ENCODE measurements around the gene SPIRE2. TPM values are rescaled to one million over a fixed set of nuclear protein-coding genes. Genes with fewer than 3 reads are reported as not detected.
"Not testable (repeated sequence)": the region's sequence is repeated elsewhere in the genome, so short reads cannot be mapped to it uniquely, and the experiment has no call there.

The SPIRE2 gene
- total and polyA plus RNA-seq, 12 donors: 2.8 to 14.4 (median 5.0) TPM

DNA sequence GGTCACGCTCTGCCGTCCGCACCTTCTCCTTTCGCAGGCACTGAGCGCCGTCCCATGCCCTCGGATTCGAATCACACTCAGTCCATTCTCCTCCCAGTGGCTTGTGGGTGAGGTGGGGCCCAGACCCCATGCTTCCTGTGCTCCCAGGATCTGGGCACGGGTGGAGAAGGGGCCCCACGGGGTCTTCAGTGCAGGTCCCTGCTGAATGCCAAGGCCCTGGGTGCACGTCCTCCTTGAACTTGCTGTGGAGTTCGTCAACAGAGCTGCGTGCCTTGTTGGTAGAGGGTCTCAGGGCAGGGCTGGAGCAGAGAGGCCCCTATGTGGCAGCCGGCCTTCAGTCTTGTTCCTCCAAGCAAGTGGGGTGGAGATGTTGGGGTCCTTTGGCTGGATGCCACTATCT, 83.1 kb downstream of the SPIRE2 start:
- WGBS, 4 donors: 89 to 93% (median 92%) methylated on average over 13 to 14 of the region's 14 CpGs
- Histone ChIP-seq H3K27me3 (no peaks in the 10 kb centered on the region), H3K36me3 (replicated peaks in 1 of 2) (peaks cover 0 to 41% of the 10 kb centered on the region in 2 donors), H3K4me1 (replicated peaks in 1 of 2) (peaks cover 0 to 5% of the 10 kb centered on the region in 2 donors), H3K9me3 (replicated peaks in 1 of 3) (no peaks in the 10 kb centered on the region), H3K27ac (no peak overlapping the region), H3K4me3 (no peak overlapping the region)
- intact Hi-C loops (cut with DNase I): no loop called here
- DNase-seq: no peak
- no peak for TF ChIP-seq POLR2A (IDR thresholded peaks at IDR 0.05)
- TF ChIP-seq, protein P1, sequence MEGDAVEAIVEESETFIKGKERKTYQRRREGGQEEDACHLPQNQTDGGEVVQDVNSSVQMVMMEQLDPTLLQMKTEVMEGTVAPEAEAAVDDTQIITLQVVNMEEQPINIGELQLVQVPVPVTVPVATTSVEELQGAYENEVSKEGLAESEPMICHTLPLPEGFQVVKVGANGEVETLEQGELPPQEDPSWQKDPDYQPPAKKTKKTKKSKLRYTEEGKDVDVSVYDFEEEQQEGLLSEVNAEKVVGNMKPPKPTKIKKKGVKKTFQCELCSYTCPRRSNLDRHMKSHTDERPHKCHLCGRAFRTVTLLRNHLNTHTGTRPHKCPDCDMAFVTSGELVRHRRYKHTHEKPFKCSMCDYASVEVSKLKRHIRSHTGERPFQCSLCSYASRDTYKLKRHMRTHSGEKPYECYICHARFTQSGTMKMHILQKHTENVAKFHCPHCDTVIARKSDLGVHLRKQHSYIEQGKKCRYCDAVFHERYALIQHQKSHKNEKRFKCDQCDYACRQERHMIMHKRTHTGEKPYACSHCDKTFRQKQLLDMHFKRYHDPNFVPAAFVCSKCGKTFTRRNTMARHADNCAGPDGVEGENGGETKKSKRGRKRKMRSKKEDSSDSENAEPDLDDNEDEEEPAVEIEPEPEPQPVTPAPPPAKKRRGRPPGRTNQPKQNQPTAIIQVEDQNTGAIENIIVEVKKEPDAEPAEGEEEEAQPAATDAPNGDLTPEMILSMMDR (IDR thresholded peaks at IDR 0.05): no peak

DNA sequence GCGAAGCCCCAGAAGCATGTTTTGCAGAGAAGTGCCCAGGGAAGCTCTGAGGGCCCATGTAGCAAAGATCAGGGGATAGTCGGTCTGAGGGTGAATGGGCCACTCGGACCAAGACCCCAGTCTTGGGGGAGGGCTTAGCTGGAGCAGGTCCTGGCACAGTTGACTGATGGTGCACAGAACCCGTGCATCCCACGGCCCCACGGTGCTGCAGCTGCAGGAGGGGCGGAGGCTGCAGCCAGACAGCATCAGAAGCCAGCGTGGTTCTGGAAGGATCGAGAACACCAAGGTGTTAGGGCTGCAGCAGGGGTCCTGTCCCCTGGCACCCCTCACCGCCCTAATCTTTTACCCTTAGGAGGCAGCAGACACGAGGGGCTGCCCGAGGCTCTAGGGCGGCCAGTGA, 83.9 kb downstream of the SPIRE2 start:
- no peaks in the 10 kb centered on the region for H3K9me3 ChIP-seq (replicated peaks in 1 of 3)
- TF ChIP-seq, protein P1 (IDR thresholded peaks at IDR 0.05): no peak
- TF ChIP-seq POLR2A (IDR thresholded peaks at IDR 0.05): no peak
- H3K4me3 ChIP-seq: no peak overlapping the region
- no peak for DNase-seq
- peaks cover 0 to 34% of the 10 kb centered on the region in 2 donors for H3K36me3 ChIP-seq (replicated peaks in 1 of 2)
- H3K27me3 ChIP-seq: no peaks in the 10 kb centered on the region
- H3K27ac ChIP-seq: no peak overlapping the region
- intact Hi-C loops (cut with DNase I): no loop called here
- H3K4me1 ChIP-seq (replicated peaks in 1 of 2): peaks cover 0 to 5% of the 10 kb centered on the region in 2 donors
- WGBS, 4 donors: 84 to 96% (median 88%) methylated on average over 3 to 13 of the region's 13 CpGs

DNA sequence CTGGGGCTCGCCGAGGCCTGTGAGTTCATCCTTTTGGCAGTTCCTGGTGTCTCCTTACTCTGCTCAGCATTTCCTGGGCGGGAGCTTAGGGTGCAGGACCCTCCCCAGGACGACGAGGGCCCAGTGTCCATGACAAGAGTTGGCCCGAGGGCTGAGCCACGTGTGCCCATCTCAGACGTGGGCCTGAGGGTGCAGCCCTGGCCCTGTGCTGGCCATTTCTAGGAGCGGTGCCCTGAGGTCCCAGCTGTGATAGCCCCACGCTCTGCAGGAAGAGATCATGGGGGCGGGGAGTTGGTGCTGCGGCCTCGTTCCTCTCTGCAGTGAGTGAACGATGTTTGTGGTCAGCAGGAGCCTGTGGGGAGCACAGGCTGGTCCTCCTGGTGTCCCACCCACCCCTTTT, 84.4 kb downstream of the SPIRE2 start:
- peaks cover 0 to 9% of the 10 kb centered on the region in 2 donors for H3K4me1 ChIP-seq (replicated peaks in 1 of 2)
- WGBS, 4 donors: 79 to 84% (median 81%) methylated on average over 11 to 14 of the region's 14 CpGs
- H3K27me3 ChIP-seq: no peaks in the 10 kb centered on the region
- no peak overlapping the region for H3K4me3 ChIP-seq
- TF ChIP-seq POLR2A (IDR thresholded peaks at IDR 0.05): no peak
- TF ChIP-seq, protein P1 (IDR thresholded peaks at IDR 0.05): no peak
- intact Hi-C loops (cut with DNase I): no loop called here
- no peak overlapping the region for H3K27ac ChIP-seq
- DNase-seq: no peak
- peaks cover 0 to 34% of the 10 kb centered on the region in 2 donors for H3K36me3 ChIP-seq (replicated peaks in 1 of 2)
- no peaks in the 10 kb centered on the region for H3K9me3 ChIP-seq (replicated peaks in 1 of 3)

DNA sequence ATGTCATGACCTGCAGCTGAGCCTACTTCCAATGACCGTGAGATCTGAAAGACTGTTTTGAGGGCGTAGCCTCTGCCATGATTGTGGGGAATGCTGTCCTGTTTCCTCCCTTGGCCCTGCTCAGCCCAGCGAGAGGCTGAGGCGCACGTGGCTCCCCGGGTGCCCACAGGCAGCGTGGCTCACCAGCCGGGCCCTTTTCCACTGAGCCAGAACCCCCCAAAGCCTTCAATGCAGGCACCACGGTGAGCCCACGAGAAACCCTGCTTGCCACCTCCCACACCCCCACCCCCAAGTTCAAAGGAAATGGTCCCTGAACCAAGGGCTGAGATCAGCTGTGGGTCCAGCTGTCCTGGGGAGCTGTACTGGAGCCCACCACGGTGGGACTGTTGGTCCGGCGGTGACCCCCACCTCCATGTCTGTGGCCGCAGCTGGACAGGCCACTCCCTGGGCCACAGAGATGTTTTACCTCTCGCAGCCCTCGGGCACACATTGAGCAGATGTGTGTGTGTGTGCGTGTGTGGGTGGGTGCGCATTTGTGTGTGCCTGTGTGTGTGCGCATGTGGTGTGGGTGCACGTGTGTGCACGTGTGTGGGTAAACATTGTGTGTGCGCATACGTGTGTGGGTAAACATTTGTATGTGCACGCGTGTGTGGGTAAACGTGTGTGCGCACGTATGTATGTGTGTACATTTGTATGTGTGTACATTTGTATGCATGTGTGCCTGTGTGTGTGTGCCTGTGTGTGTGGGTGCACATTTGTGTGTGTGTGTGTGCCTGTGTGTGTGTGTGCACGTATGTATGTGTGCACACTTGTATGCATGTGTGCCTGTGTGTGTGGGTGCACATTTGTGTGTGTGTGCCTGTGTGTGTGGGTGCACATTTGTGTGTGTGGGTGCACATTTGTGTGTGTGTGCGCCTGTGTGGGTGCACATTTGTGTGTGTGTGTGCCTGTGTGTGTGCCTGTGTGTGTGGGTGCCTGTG, 85.4 kb downstream of the SPIRE2 start:
- Histone ChIP-seq H3K9me3 (replicated peaks in 1 of 3) (no peaks in the 10 kb centered on the region), H3K4me3 (no peak overlapping the region), H3K27ac (no peak overlapping the region), H3K27me3 (no peaks in the 10 kb centered on the region), H3K4me1 (replicated peaks in 1 of 2) (peaks cover 10 to 20% of the 10 kb centered on the region in 2 donors), H3K36me3 (replicated peaks in 1 of 2) (peaks cover 0 to 34% of the 10 kb centered on the region in 2 donors)
- no peak for DNase-seq
- TF ChIP-seq, protein P1 (IDR thresholded peaks at IDR 0.05): no peak
- TF ChIP-seq POLR2A (IDR thresholded peaks at IDR 0.05): no peak
- WGBS, 4 donors: 72 to 84% (median 80%) methylated on average over 17 to 30 of the region's 30 CpGs
- intact Hi-C loops (cut with DNase I): no loop called here

DNA sequence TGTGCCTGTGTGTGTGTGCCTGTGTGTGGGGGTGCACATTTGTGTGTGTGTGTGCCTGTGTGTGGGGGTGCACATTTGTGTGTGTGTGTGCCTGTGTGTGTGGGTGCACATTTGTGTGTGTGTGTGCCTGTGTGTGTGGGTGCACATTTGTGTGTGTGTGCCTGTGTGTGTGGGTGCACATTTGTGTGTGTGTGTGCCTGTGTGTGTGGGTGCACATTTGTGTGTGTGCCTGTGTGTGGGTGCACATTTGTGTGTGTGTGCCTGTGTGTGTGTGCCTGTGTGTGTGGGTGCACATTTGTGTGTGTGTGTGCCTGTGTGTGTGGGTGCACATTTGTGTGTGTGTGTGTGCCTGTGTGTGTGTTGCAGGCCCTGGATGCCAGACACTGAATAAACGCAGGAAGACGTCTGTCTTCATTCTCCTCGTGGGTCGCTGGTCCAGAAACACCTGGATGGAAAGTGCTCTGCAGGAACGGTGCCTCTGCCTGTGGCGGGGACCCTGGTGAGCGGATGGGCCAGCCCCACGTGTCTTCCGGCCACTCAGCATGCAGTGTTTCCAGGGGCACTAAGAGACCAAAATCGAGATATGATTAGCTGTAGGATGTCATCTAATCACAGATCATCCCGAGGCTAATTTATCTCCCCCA, 86.5 kb downstream of the SPIRE2 start:
- not testable (repeated sequence) for H3K9me3 ChIP-seq (replicated peaks in 1 of 3)

More for the DNA sequence above, 86.5 kb downstream of the SPIRE2 start:
- intact Hi-C loops (cut with DNase I); H3K27me3 ChIP-seq; DNase-seq; H3K27ac ChIP-seq; H3K4me3 ChIP-seq: not testable (repeated sequence)
- 40 to 64% (median 58%) methylated on average over 2 to 11 of the region's 11 CpGs for WGBS, 4 donors
- Histone ChIP-seq H3K36me3 (replicated peaks in 1 of 2) (peaks cover 0 to 25% of the 10 kb centered on the region in 2 donors), H3K4me1 (replicated peaks in 1 of 2) (peaks cover 10 to 23% of the 10 kb centered on the region in 2 donors)
